Measurements from ENCODE around the gene SPRED2. TPM values are rescaled to one million over a fixed set of nuclear protein-coding genes. Genes with fewer than 3 reads are reported as not detected.

Gene SPRED2
- total RNA-seq, 4 donors from 2014 or later = 8.4 to 34.8 (median 29.7) TPM

GRCh38 chr2:65351948-65352595 is 80.3 kb downstream of the SPRED2 start:
- Histone ChIP-seq H3K4me3 (no peak overlapping the region), H3K9me3 (no peaks in the 10 kb centered on the region), H3K36me3 (no peaks in the 10 kb centered on the region), H3K27ac (peak overlapping the region in 1 of 4 donors; percentile 28), H3K27me3 (no peaks in the 10 kb centered on the region), H3K4me1 (peaks cover 14 to 56% (median 36%) of the 10 kb centered on the region in 4 donors)
- WGBS, 2 donors (ENCODE audit: low coverage in 1 of 2) = 74 to 90% methylated on average over 4 to 9 of the region's 9 CpGs
- intact Hi-C loops (cut with DNase I; ENCODE audit: low total_unique reads) = no loop called here
- no peak for DNase-seq
- in situ Hi-C loops (cut with MboI; ENCODE audit: low pct_ligation_motif_present in 1 of 4, low pct_unique_long_range_greater_than_20kb in 1 of 4, low sequenced_read_pairs in 3 of 4) = no loop called here
- TF ChIP-seq POLR2A (IDR thresholded peaks at IDR 0.05) = no peak
- no peak for TF ChIP-seq EP300 (IDR thresholded peaks at IDR 0.05; ENCODE audit: low read depth)
- TF ChIP-seq, protein P1, sequence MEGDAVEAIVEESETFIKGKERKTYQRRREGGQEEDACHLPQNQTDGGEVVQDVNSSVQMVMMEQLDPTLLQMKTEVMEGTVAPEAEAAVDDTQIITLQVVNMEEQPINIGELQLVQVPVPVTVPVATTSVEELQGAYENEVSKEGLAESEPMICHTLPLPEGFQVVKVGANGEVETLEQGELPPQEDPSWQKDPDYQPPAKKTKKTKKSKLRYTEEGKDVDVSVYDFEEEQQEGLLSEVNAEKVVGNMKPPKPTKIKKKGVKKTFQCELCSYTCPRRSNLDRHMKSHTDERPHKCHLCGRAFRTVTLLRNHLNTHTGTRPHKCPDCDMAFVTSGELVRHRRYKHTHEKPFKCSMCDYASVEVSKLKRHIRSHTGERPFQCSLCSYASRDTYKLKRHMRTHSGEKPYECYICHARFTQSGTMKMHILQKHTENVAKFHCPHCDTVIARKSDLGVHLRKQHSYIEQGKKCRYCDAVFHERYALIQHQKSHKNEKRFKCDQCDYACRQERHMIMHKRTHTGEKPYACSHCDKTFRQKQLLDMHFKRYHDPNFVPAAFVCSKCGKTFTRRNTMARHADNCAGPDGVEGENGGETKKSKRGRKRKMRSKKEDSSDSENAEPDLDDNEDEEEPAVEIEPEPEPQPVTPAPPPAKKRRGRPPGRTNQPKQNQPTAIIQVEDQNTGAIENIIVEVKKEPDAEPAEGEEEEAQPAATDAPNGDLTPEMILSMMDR (IDR thresholded peaks at IDR 0.05) = no peak
- no peak for TF ChIP-seq POLR2AphosphoS5 (IDR thresholded peaks at IDR 0.05)

DNA sequence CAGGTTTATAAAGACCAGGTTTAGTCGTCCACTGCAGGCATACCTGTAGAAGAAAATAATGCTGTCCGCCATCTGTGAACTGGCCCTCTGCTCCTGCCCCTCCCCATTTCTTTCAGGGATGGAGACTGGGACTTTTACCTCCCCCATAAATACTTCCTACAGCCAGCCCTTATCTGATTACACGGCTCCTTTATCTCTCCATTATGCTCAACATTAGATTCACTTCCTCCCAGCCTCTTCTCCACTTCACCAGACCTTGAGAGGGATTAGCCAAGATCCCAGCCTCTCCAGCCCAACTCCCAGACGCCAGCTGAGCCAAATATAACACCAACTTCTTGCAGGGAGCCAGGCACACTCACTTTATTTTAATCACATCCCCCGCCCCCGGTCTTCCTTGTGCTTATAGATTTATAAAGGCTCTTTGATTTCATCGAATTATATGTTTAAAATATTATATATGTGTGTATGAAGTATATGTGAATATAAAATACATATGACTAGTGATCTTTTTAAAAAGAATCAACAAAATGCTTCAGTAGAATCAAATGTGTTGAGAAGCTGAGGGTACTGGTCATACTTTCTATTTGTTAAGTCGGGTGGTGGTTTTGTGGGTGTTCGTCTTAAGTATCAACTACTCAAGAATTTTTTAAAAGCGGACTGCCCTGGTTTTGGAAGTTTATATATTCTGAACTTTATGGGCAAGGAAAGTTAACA is 81.0 kb downstream of the SPRED2 start:
- 61 to 63% methylated on average over 10 of the region's 10 CpGs for WGBS, 2 donors (ENCODE audit: low coverage in 1 of 2)
- peaks cover 14 to 56% (median 36%) of the 10 kb centered on the region in 4 donors for H3K4me1 ChIP-seq
- in situ Hi-C loops (cut with MboI; ENCODE audit: low pct_ligation_motif_present in 1 of 4, low pct_unique_long_range_greater_than_20kb in 1 of 4, low sequenced_read_pairs in 3 of 4) = no loop called here

GRCh38 chr2:65350651-65351056 is 81.7 kb downstream of the SPRED2 start:
- Histone ChIP-seq H3K4me1 (peaks cover 9 to 51% (median 34%) of the 10 kb centered on the region in 4 donors), H3K36me3 (no peaks in the 10 kb centered on the region), H3K27ac (peak overlapping the region; percentile 27 to 43 (median 28)), H3K27me3 (no peaks in the 10 kb centered on the region), H3K4me3 (no peak overlapping the region), H3K9me3 (no peaks in the 10 kb centered on the region)
- no peak for TF ChIP-seq POLR2A (IDR thresholded peaks at IDR 0.05)
- TF ChIP-seq, protein P1 (IDR thresholded peaks at IDR 0.05) = peak; percentile 22 to 49 (median 29)
- intact Hi-C loops (cut with DNase I; ENCODE audit: low total_unique reads) (no loop called here), in situ Hi-C loops (cut with MboI; ENCODE audit: low pct_ligation_motif_present in 1 of 4, low pct_unique_long_range_greater_than_20kb in 1 of 4, low sequenced_read_pairs in 3 of 4) (no loop called here)
- DNase-seq = no peak
- 65 to 100% methylated on average over 2 to 6 of the region's 6 CpGs for WGBS, 2 donors (ENCODE audit: low coverage in 1 of 2)

More for the DNA sequence above, 81.0 kb downstream of the SPRED2 start:
- H3K27ac ChIP-seq = peak overlapping the region; percentile 27 to 36 (median 28)
- no peaks in the 10 kb centered on the region for H3K27me3 ChIP-seq
- H3K36me3 ChIP-seq = no peaks in the 10 kb centered on the region
- H3K4me3 ChIP-seq = no peak overlapping the region
- H3K9me3 ChIP-seq = no peaks in the 10 kb centered on the region
- TF ChIP-seq, protein P1 (IDR thresholded peaks at IDR 0.05) = no peak
- TF ChIP-seq EP300 (IDR thresholded peaks at IDR 0.05; ENCODE audit: low read depth) (no peak), POLR2AphosphoS5 (IDR thresholded peaks at IDR 0.05) (no peak), POLR2A (IDR thresholded peaks at IDR 0.05) (no peak)
- intact Hi-C loops (cut with DNase I; ENCODE audit: low total_unique reads) = no loop called here
- no peak for DNase-seq

- Histone ChIP-seq H3K27ac (peak overlapping the region in 3 of 4 donors; percentile 18 to 43 (median 28)), H3K36me3 (no peaks in the 10 kb centered on the region), H3K4me1 (peaks cover 9 to 44% (median 30%) of the 10 kb centered on the region in 4 donors), H3K9me3 (no peaks in the 10 kb centered on the region), H3K27me3 (no peaks in the 10 kb centered on the region), H3K4me3 (no peak overlapping the region)
- 43% methylated on average over 4 of the region's 4 CpGs; no CpG with 5 or more reads in 1 of the 2 donors for WGBS, 2 donors (ENCODE audit: low coverage in 1 of 2)
- in situ Hi-C loops (cut with MboI; ENCODE audit: low pct_ligation_motif_present in 1 of 4, low pct_unique_long_range_greater_than_20kb in 1 of 4, low sequenced_read_pairs in 3 of 4) (no loop called here), intact Hi-C loops (cut with DNase I; ENCODE audit: low total_unique reads) (no loop called here)
- DNase-seq = peak; percentile 76
- peak in 1 of 3 donors; percentile 9 for TF ChIP-seq POLR2AphosphoS5 (IDR thresholded peaks at IDR 0.05)
- TF ChIP-seq, protein P1 (IDR thresholded peaks at IDR 0.05) = no peak
Observed at GRCh38 chr2:65349863-65350262, 82.5 kb downstream of the SPRED2 start.
